Gastroesophageal sphincter (tissue), 4 donors: ENCODE measurements around the gene STK33. TPM values are rescaled to one million over a fixed set of nuclear protein-coding genes. Genes with fewer than 3 reads are reported as not detected.

Source experiments
- ATAC-seq: fragments of 150-250 bp; one replicate; pipeline ENCODE4 v1.9.1; 2016; ENCODE audit warnings: mild to moderate bottlenecking, moderate library complexity
- H3K27ac ChIP-seq, 4 donors: fragments of 200-600 bp; sonication (generic) in 3 of 4; 1 replicate in 3 of 4; 2 replicates in 1 of 4; pipeline ENCODE4 v1.5.1; 2016 to 2019
- H3K27me3 ChIP-seq: fragments of 200-600 bp; sonication (generic); one replicate; pipeline ENCODE4 v1.5.1; 2019
- H3K36me3 ChIP-seq, 2 donors: fragments of 200-600 bp; sonication (generic); one replicate each; pipeline ENCODE4 v1.5.1; 2019; ENCODE audit warnings: control low read depth in 1 of 2
- H3K4me1 ChIP-seq, 3 donors: fragments of 200-600 bp; sonication (generic); 1 replicate in 2 of 3; 2 replicates in 1 of 3; pipeline ENCODE4 v1.5.1; 2016 to 2019; ENCODE audit warnings: control low read depth in 2 of 3
- H3K4me3 ChIP-seq, 2 donors: fragments of 200-600 bp; sonication (generic); one replicate each; pipeline ENCODE4 v1.5.1; 2019; ENCODE audit warnings: mild to moderate bottlenecking in 1 of 2, moderate library complexity in 1 of 2
- H3K9me3 ChIP-seq, 3 donors: fragments of 200-600 bp; sonication (generic); one replicate each; pipeline ENCODE4 v1.5.1; 2017 to 2019; ENCODE audit warnings: control low read depth in 2 of 3
- EP300 ChIP-seq: sonication (generic); formaldehyde crosslinking; IDR thresholded peaks from one replicate; pipeline ENCODE4 v1.6.1; 2017; ENCODE audit warnings: antibody characterized with exemption, mild to moderate bottlenecking
- POLR2A ChIP-seq, 2 donors: fragments of 450-650 bp; IDR thresholded peaks; one replicate each; pipeline ENCODE4 v1.6.1; 2017; ENCODE audit warnings: antibody characterized with exemption in 2 of 2, mild to moderate bottlenecking in 2 of 2, moderate library complexity in 1 of 2
- POLR2AphosphoS5 ChIP-seq: sonication (generic); formaldehyde crosslinking; IDR thresholded peaks from one replicate; pipeline ENCODE4 v1.6.1; 2017; ENCODE audit warnings: antibody characterized with exemption
- WGBS, 2 donors: methylation state at CpG; one replicate each; pipeline ENCODE4 v1.1.5; 2018; ENCODE audit warnings: low coverage in 1 of 2; 5-methylcytosine and 5-hydroxymethylcytosine counted together
- total RNA-seq, 4 donors: library from RNA; depleted of rRNA; stranded (reverse); fragments of >200 nt; gene quantifications; one replicate each; pipeline ENCODE4 v1.1.0, GENCODE V29; 2016
- TF ChIP-seq, protein P1 (sequence below), 4 experiments: fragments of 200-600 bp in 2 of 4; fragments of 450-650 bp in 2 of 4; sonication (generic) in 1 of 4; IDR thresholded peaks; one replicate each; pipeline ENCODE4 v1.5.1; 2017 to 2019; ENCODE audit warnings: antibody characterized with exemption in 4 of 4, mild to moderate bottlenecking in 2 of 4, moderate library complexity in 2 of 4

The STK33 gene
- total RNA-seq, 4 donors from 2014 or later = 15.7 to 25.6 (median 21.4) TPM

DNA sequence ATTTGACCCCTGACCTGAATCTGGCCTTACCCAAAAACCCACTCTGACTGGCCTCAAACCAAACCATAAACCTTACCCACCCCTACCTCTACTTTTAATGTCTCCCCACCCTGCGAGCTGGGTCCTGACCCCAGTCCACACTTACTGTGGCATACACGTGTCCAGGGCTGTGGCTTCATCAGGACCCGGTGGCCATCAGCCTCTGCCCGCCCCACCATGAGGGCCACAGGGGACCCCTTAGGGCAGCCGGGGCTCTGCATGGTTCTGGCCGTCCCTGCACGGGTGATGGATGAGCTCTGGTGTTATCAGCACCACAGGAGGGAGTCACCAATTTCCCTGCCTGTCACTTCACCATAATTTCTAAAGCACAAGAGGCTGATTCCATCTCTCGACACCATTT lies 242.8 kb downstream of the STK33 start:
- H3K4me3 ChIP-seq = no peak overlapping the region
- no peaks in the 10 kb centered on the region for H3K36me3 ChIP-seq
- TF ChIP-seq, protein P1, sequence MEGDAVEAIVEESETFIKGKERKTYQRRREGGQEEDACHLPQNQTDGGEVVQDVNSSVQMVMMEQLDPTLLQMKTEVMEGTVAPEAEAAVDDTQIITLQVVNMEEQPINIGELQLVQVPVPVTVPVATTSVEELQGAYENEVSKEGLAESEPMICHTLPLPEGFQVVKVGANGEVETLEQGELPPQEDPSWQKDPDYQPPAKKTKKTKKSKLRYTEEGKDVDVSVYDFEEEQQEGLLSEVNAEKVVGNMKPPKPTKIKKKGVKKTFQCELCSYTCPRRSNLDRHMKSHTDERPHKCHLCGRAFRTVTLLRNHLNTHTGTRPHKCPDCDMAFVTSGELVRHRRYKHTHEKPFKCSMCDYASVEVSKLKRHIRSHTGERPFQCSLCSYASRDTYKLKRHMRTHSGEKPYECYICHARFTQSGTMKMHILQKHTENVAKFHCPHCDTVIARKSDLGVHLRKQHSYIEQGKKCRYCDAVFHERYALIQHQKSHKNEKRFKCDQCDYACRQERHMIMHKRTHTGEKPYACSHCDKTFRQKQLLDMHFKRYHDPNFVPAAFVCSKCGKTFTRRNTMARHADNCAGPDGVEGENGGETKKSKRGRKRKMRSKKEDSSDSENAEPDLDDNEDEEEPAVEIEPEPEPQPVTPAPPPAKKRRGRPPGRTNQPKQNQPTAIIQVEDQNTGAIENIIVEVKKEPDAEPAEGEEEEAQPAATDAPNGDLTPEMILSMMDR (IDR thresholded peaks at IDR 0.05) = no peak
- TF ChIP-seq EP300 (no peak), POLR2A (IDR thresholded peaks at IDR 0.05) (no peak)
- peaks cover 0 to 25% (median 6%) of the 10 kb centered on the region in 3 donors for H3K4me1 ChIP-seq
- WGBS, 2 donors = 74% methylated on average over 8 of the region's 8 CpGs; no CpG with 5 or more reads in 1 of the 2 donors
- no peak overlapping the region for H3K27ac ChIP-seq
- H3K27me3 ChIP-seq = peaks cover under 1% of the 10 kb centered on the region
- ATAC-seq = no peak
- H3K9me3 ChIP-seq = no peaks in the 10 kb centered on the region

DNA sequence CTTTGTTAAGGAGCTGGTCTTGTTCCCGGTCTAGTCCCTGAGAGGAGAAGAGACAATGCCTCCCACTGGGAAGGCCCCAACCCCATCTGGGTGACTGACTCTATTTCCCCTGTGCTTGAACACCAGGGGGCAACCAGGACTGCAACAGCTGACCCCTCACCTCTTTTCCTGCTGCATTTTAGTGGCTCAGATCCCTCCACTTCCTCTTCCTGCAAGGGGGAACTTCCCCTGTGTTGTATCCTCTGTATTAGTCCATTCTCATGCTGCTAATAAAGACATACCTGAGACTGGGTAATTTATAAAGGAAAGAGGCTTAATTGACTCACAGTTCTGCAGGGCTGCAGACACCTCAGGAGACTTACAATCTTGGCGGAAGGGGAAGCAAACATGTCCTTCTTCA lies 246.1 kb downstream of the STK33 start:
- Histone ChIP-seq H3K4me3 (no peak overlapping the region), H3K36me3 (no peaks in the 10 kb centered on the region), H3K9me3 (no peaks in the 10 kb centered on the region), H3K27me3 (peaks cover 3% of the 10 kb centered on the region), H3K4me1 (no peaks in the 10 kb centered on the region), H3K27ac (no peak overlapping the region)
- WGBS, 2 donors = 80 to 96% methylated on average over 1 to 2 of the region's 2 CpGs
- no peak for ATAC-seq
- TF ChIP-seq EP300 (no peak), POLR2AphosphoS5 (no peak), POLR2A (IDR thresholded peaks at IDR 0.05) (no peak)
- TF ChIP-seq, protein P1 (IDR thresholded peaks at IDR 0.05) = no peak

DNA sequence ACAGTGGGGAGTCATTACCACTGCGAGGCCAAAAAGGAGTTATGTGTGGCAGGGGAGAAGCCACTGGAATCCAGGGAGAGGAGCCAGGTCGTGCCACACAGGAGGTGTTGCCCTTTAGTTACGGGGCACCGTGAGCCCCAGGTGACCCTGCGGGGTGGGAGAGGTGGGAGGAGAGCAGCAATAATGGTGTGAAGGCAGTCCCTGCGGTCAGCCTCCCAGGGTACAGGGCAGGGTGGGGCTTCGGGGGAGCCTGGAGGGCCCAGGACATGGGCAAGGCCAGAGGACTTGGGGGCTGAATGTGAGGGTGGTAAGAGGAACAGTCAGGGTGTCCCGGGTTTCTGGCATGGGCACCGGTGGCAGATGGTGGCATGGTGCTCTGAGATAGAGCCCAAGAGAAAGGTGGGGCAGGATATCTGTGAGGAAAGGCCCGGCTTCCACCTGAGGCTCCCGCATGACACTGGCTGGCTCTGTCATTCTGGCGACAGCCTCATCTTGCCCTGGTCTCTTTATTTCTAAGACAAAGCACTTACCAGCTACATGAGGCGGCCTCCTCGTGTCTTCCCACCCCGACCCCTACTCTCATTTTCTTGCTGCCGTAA lies 247.8 kb downstream of the STK33 start:
- Histone ChIP-seq H3K27ac (no peak overlapping the region), H3K27me3 (peaks cover 3% of the 10 kb centered on the region), H3K36me3 (no peaks in the 10 kb centered on the region), H3K4me1 (no peaks in the 10 kb centered on the region), H3K9me3 (no peaks in the 10 kb centered on the region), H3K4me3 (no peak overlapping the region)
- 79 to 85% methylated on average over 2 to 11 of the region's 16 CpGs for WGBS, 2 donors
- ATAC-seq = no peak
- TF ChIP-seq, protein P1 (IDR thresholded peaks at IDR 0.05) = no peak
- no peak for TF ChIP-seq POLR2AphosphoS5
- no peak for TF ChIP-seq EP300
- TF ChIP-seq POLR2A (IDR thresholded peaks at IDR 0.05) = no peak

DNA sequence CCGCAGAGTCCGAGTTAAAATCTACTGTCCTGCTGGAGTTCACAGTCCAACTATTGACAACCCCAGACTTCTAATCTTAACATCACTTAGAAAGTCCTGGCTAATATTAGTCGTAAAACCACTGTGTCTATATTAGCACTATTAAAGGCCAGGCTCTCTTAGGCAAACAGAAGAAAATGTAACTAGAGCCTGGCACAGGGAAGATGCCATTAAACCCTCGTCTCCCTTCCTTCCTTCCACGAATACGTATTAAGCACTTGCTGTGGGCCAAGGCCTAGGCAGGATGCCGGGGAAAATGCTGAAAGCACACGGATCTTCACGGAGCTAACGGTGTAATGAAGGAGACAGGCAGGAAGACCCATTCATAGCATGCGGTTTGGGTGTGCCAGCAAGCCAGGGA lies 248.8 kb downstream of the STK33 start:
- Histone ChIP-seq H3K4me3 (no peak overlapping the region), H3K27me3 (peaks cover 3% of the 10 kb centered on the region), H3K4me1 (no peaks in the 10 kb centered on the region), H3K36me3 (no peaks in the 10 kb centered on the region), H3K9me3 (no peaks in the 10 kb centered on the region), H3K27ac (no peak overlapping the region)
- no peak for ATAC-seq
- TF ChIP-seq, protein P1 (IDR thresholded peaks at IDR 0.05) = no peak
- TF ChIP-seq POLR2A (IDR thresholded peaks at IDR 0.05) (no peak), POLR2AphosphoS5 (no peak), EP300 (no peak)
- WGBS, 2 donors = 81 to 85% methylated on average over 6 to 11 of the region's 11 CpGs

DNA sequence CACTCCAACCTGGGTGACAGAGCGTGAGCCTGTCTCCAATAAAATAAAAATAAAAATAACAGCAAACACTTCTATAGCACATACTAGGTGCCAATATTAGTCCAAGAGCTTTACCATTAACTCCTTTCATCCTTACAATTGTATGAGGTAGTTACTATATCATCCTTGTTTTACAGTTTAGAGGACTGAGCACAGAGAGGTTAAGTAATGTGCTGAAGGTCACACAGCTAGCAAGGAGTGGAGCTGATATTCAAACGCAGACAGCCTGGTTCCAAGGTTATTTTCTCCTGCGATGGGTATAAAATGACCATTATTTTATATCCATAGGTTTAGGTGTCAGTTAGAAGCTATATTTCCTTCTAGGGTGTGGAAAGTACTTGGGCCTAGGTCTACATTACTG lies 249.7 kb downstream of the STK33 start:
- TF ChIP-seq POLR2A (IDR thresholded peaks at IDR 0.05) (no peak), POLR2AphosphoS5 (no peak), EP300 (no peak)
- TF ChIP-seq, protein P1 (IDR thresholded peaks at IDR 0.05) = no peak
- H3K4me3 ChIP-seq = no peak overlapping the region

More for the DNA sequence above, 249.7 kb downstream of the STK33 start:
- Histone ChIP-seq H3K27ac (no peak overlapping the region), H3K9me3 (no peaks in the 10 kb centered on the region), H3K36me3 (no peaks in the 10 kb centered on the region), H3K4me1 (no peaks in the 10 kb centered on the region), H3K27me3 (peaks cover 3% of the 10 kb centered on the region)
- ATAC-seq = no peak
- WGBS, 2 donors = 50 to 76% methylated on average over 2 to 3 of the region's 3 CpGs
